NCI-H2107 (cell line): ENCODE results near the gene ZNF385B.
"Not testable (repeated sequence)": the region's sequence is repeated elsewhere in the genome, so short reads cannot be mapped to it uniquely, and the experiment has no call there.

Source experiments
- DNase-seq: peaks from one replicate; lab custom pipeline; 2025; lab: John Stamatoyannopoulos, UW

The ZNF385B gene

GRCh38 chr2:179802051-179802882 is 59.1 kb downstream of the ZNF385B start:
- no peak for DNase-seq

- no peak for DNase-seq
Observed at GRCh38 chr2:179800776-179801175, 60.6 kb downstream of the ZNF385B start.

GRCh38 chr2:179796213-179797007 is 65.0 kb downstream of the ZNF385B start:
- DNase-seq: no peak

GRCh38 chr2:179793902-179794301 is 67.5 kb downstream of the ZNF385B start:
- no peak for DNase-seq

GRCh38 chr2:179793238-179793637 is 68.2 kb downstream of the ZNF385B start:
- no peak for DNase-seq

GRCh38 chr2:179790235-179791217 is 70.9 kb downstream of the ZNF385B start:
- DNase-seq: no peak

GRCh38 chr2:179788104-179788503 is 73.3 kb downstream of the ZNF385B start:
- no peak for DNase-seq

- no peak for DNase-seq
Observed at GRCh38 chr2:179787601-179788000, 73.8 kb downstream of the ZNF385B start.

GRCh38 chr2:179785902-179786301 is 75.5 kb downstream of the ZNF385B start:
- no peak for DNase-seq

- not testable (repeated sequence) for DNase-seq
Observed at GRCh38 chr2:179782346-179782745, 79.1 kb downstream of the ZNF385B start.

GRCh38 chr2:179773986-179774385 is 87.4 kb downstream of the ZNF385B start:
- DNase-seq: no peak

- DNase-seq: no peak
Observed at GRCh38 chr2:179772346-179772745, 89.1 kb downstream of the ZNF385B start.

GRCh38 chr2:179771791-179772190 is 89.6 kb downstream of the ZNF385B start:
- DNase-seq: no peak

GRCh38 chr2:179770029-179770428 is 91.4 kb downstream of the ZNF385B start:
- DNase-seq: no peak

GRCh38 chr2:179769323-179769722 is 92.1 kb downstream of the ZNF385B start:
- no peak for DNase-seq

GRCh38 chr2:179768765-179769164 is 92.6 kb downstream of the ZNF385B start:
- DNase-seq: no peak

GRCh38 chr2:179765666-179766065 is 95.7 kb downstream of the ZNF385B start:
- DNase-seq: no peak

GRCh38 chr2:179764710-179765109 is 96.7 kb downstream of the ZNF385B start:
- no peak for DNase-seq

GRCh38 chr2:179758636-179759035 is 102.8 kb downstream of the ZNF385B start:
- no peak for DNase-seq

GRCh38 chr2:179751163-179751809 is 110.1 kb downstream of the ZNF385B start:
- peak; percentile 0 for DNase-seq

GRCh38 chr2:179749210-179749609 is 112.2 kb downstream of the ZNF385B start:
- no peak for DNase-seq
